Right lung (tissue), 5 donors: ENCODE measurements around the gene NTNG2. TPM values are rescaled to one million over a fixed set of nuclear protein-coding genes. Genes with fewer than 3 reads are reported as not detected.

Experiments used
- DNase-seq, 2 donors: peaks; one replicate each; pipeline ENCODE4 v3.0.0-alpha.2; 2013
- polyA plus RNA-seq, 5 donors: library from polyadenylated mRNA; unstranded; fragments of 120-200 nt; gene quantifications; one replicate each; pipeline versions ENCODE4 v1.2.1 to v1.2.3, GENCODE V29; 2013; ENCODE audit warnings: inconsistent platforms in 1 of 5, low replicate concordance in 1 of 5; ENCODE audit not compliant: insufficient read length in 5 of 5, insufficient read depth in 1 of 5

Gene NTNG2
- polyA plus RNA-seq, 5 donors: 0.46 to 1.4 (median 0.59) TPM

GRCh38 chr9:132169672-132170392 lies 8.0 kb downstream of the NTNG2 start:
- DNase-seq: no peak

GRCh38 chr9:132171702-132172101 lies 9.8 kb downstream of the NTNG2 start:
- no peak for DNase-seq

GRCh38 chr9:132172185-132172584 lies 10.3 kb downstream of the NTNG2 start:
- DNase-seq: no peak

GRCh38 chr9:132175431-132175830 lies 13.6 kb downstream of the NTNG2 start:
- no peak for DNase-seq

- no peak for DNase-seq
Measured at GRCh38 chr9:132176338-132176737, 14.5 kb downstream of the NTNG2 start.

- DNase-seq: no peak
Measured at GRCh38 chr9:132181796-132182313, 20.0 kb downstream of the NTNG2 start.

GRCh38 chr9:132182314-132183091 lies 20.6 kb downstream of the NTNG2 start:
- no peak for DNase-seq

- no peak for DNase-seq
Measured at GRCh38 chr9:132183134-132183533, 21.3 kb downstream of the NTNG2 start.

GRCh38 chr9:132183715-132184114 lies 21.9 kb downstream of the NTNG2 start:
- DNase-seq: no peak

- DNase-seq: no peak
Measured at GRCh38 chr9:132184124-132184523, 22.3 kb downstream of the NTNG2 start.

- DNase-seq: no peak
Measured at GRCh38 chr9:132185073-132186009, 23.5 kb downstream of the NTNG2 start.

- no peak for DNase-seq
Measured at GRCh38 chr9:132187121-132187620, 25.3 kb downstream of the NTNG2 start.

GRCh38 chr9:132190966-132191365 lies 29.1 kb downstream of the NTNG2 start:
- no peak for DNase-seq

- no peak for DNase-seq
Measured at GRCh38 chr9:132192728-132193127, 30.9 kb downstream of the NTNG2 start.

GRCh38 chr9:132193227-132194124 lies 31.6 kb downstream of the NTNG2 start:
- DNase-seq: no peak

GRCh38 chr9:132194508-132194907 lies 32.6 kb downstream of the NTNG2 start:
- no peak for DNase-seq

GRCh38 chr9:132197315-132197714 lies 35.5 kb downstream of the NTNG2 start:
- DNase-seq: no peak

- DNase-seq: no peak
Measured at GRCh38 chr9:132197856-132198550, 36.1 kb downstream of the NTNG2 start.

GRCh38 chr9:132199056-132199455 lies 37.2 kb downstream of the NTNG2 start:
- DNase-seq: no peak

GRCh38 chr9:132200706-132201105 lies 38.8 kb downstream of the NTNG2 start:
- no peak for DNase-seq
